ENCODE results near the gene ZHX3. TPM values are rescaled to one million over a fixed set of nuclear protein-coding genes. Genes with fewer than 3 reads are reported as not detected.

ZHX3 gene
- total and polyA plus RNA-seq, 2 of the 13 experiments (the other 11 are each of a cell fraction or from before 2014, with no cell fraction given) = 8.4 to 11.7 TPM

- TF ChIP-seq ATF5 (CRISPR knock-in tag; IDR thresholded peaks at IDR 0.05; ENCODE audit: low read depth) = peak; percentile 90
- no peak for TF ChIP-seq EZH2 (conservative IDR thresholded peaks at IDR 0.05; ENCODE audit: low read depth, low read length)
- TF ChIP-seq ZNF577 (CRISPR knock-in tag; IDR thresholded peaks at IDR 0.05; ENCODE audit: borderline replicate concordance, low read depth) = no peak
- TF ChIP-seq ARID4A (CRISPR knock-in tag; IDR thresholded peaks at IDR 0.05; ENCODE audit: borderline replicate concordance) = no peak; the same call in 1 of the 2 replicates
- TF ChIP-seq ZNF343 (CRISPR knock-in tag; IDR thresholded peaks at IDR 0.05) = no peak
- no peak for TF ChIP-seq NONO (IDR thresholded peaks at IDR 0.05)
- TF ChIP-seq NONO (CRISPR knock-in tag; conservative IDR thresholded peaks at IDR 0.05) = 0 out of 2 replicates have a peak, but pooled peaks have one; percentile 31
- TF ChIP-seq PHF21A (CRISPR knock-in tag; IDR thresholded peaks at IDR 0.05) = no peak
- TF ChIP-seq SNAI1 (CRISPR knock-in tag; IDR thresholded peaks at IDR 0.05; ENCODE audit: borderline replicate concordance) = no peak
- TF ChIP-seq ZZZ3 (CRISPR knock-in tag; IDR thresholded peaks at IDR 0.05; ENCODE audit: borderline replicate concordance) = peak; percentile 57; the same call in 1 of the 2 replicates
- peak; percentile 60; the same call in 1 of the 2 replicates for TF ChIP-seq ZNF724P (CRISPR knock-in tag; IDR thresholded peaks at IDR 0.05; ENCODE audit: borderline replicate concordance)
- 0 out of 2 replicates have a peak, but pooled peaks have one; percentile 20 for TF ChIP-seq CBX2 (IDR thresholded peaks at IDR 0.05; ENCODE audit: low read depth, low read length)
- no peak for TF ChIP-seq CBX2 (CRISPR knock-in tag; IDR thresholded peaks at IDR 0.05; ENCODE audit: low read depth)
- TF ChIP-seq PAWR (CRISPR knock-in tag; IDR thresholded peaks at IDR 0.05; ENCODE audit: borderline replicate concordance) = no peak
- TF ChIP-seq ZMAT5 (CRISPR knock-in tag; IDR thresholded peaks at IDR 0.05; ENCODE audit: borderline replicate concordance, low read depth) = no peak
- peak; percentile 56; the same call in 1 of the 2 replicates for TF ChIP-seq ZGPAT (CRISPR knock-in tag; IDR thresholded peaks at IDR 0.05)
- no peak for TF ChIP-seq GMEB2 (CRISPR knock-in tag; IDR thresholded peaks at IDR 0.05; ENCODE audit: low read depth)
- no peak for TF ChIP-seq CSRNP2 (CRISPR knock-in tag; conservative IDR thresholded peaks at IDR 0.05; ENCODE audit: low read depth)
These were observed 12.2 kb upstream of the ZHX3 start (continued) for GRCh38 chr20:41329435-41330342.
